Vagina (tissue), 2 donors: ENCODE measurements around the gene SNX11. TPM values are rescaled to one million over a fixed set of nuclear protein-coding genes. Genes with fewer than 3 reads are reported as not detected.

Experiments
- DNase-seq, 2 donors: peaks; one replicate each; pipeline ENCODE4 v3.0.0-alpha.2; 2017; ENCODE audit errors: extremely low spot score in 2 of 2
- H3K27ac ChIP-seq: fragments of 200-600 bp; sonication (generic); one replicate; pipeline ENCODE4 v1.5.1; 2019
- H3K27me3 ChIP-seq: fragments of 200-600 bp; sonication (generic); one replicate; pipeline ENCODE4 v1.5.1; 2019
- H3K36me3 ChIP-seq, 2 donors: fragments of 200-600 bp; sonication (generic); one replicate each; pipeline ENCODE4 v1.5.1; 2017 to 2019
- H3K4me1 ChIP-seq: fragments of 200-600 bp; sonication (generic); one replicate; pipeline ENCODE4 v1.5.1; 2019
- H3K4me3 ChIP-seq, 2 donors: fragments of 200-600 bp; sonication (generic); 1 replicate in 1 of 2; 2 replicates in 1 of 2; pipeline ENCODE4 v1.5.1; 2016 to 2019
- H3K9me3 ChIP-seq: fragments of 200-600 bp; sonication (generic); one replicate; pipeline ENCODE4 v1.5.1; 2019
- POLR2A ChIP-seq, 2 donors: fragments of 450-650 bp; IDR thresholded peaks; one replicate each; pipeline ENCODE4 v1.6.1; 2017; ENCODE audit warnings: antibody characterized with exemption in 2 of 2, mild to moderate bottlenecking in 2 of 2, moderate library complexity in 2 of 2
- POLR2AphosphoS5 ChIP-seq, 2 donors: sonication (generic); formaldehyde crosslinking; IDR thresholded peaks; one replicate each; pipeline ENCODE4 v1.9.0; 2017; ENCODE audit warnings: antibody characterized with exemption in 2 of 2, mild to moderate bottlenecking in 2 of 2, low read depth in 1 of 2; ENCODE audit not compliant: insufficient read depth in 1 of 2
- intact Hi-C: fragments of 100-400 bp; cut with DNase I; formaldehyde crosslinking; loops from one replicate; pipeline ENCODE4 v1.15.1; 2023
- total RNA-seq: library from RNA; depleted of rRNA; stranded (reverse); fragments of >200 nt; gene quantifications from one replicate; pipeline ENCODE4 v1.2.3, GENCODE V29; 2016
- TF ChIP-seq, protein P1 (sequence below), 3 experiments: fragments of 450-650 bp in 2 of 3; fragments of 200-600 bp in 1 of 3; sonication (generic) in 1 of 3; IDR thresholded peaks; one replicate each; pipeline ENCODE4 v1.5.1; 2017 to 2019; ENCODE audit warnings: antibody characterized with exemption in 3 of 3, mild to moderate bottlenecking in 2 of 3, moderate library complexity in 2 of 3

SNX11 gene
- total RNA-seq, 1 donor from 2014 or later, result 15.0 TPM

DNA sequence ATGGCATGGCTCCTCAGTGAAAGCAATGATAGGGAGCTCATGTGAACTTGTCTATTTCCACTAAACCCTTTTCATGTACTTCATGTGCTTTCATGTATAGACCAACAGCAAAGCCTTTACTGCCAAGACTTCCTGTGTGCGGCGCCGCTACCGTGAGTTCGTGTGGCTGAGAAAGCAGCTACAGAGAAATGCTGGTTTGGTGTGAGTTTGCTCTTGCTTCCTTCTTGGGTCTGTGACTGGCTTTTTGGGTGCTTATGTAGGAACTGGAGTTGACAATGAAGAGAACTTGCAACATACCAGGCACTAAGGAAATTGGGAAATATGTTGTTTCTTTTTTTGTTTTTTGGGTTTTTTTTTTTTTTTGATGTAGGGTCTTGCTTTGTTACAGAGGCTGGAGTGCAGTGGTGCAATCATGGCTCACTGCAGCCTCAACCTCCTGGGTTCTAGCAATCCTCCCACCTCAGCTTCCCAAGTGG, 5.7 kb downstream of the SNX11 start:
- Histone ChIP-seq H3K36me3 (peaks cover 0 to 14% of the 10 kb centered on the region in 2 donors), H3K9me3 (no peaks in the 10 kb centered on the region), H3K27me3 (no peaks in the 10 kb centered on the region), H3K4me1 (peaks cover 32% of the 10 kb centered on the region), H3K4me3 (no peak overlapping the region), H3K27ac (no peak overlapping the region)
- DNase-seq, result no peak
- intact Hi-C loops, result no loop called here
- TF ChIP-seq, protein P1, sequence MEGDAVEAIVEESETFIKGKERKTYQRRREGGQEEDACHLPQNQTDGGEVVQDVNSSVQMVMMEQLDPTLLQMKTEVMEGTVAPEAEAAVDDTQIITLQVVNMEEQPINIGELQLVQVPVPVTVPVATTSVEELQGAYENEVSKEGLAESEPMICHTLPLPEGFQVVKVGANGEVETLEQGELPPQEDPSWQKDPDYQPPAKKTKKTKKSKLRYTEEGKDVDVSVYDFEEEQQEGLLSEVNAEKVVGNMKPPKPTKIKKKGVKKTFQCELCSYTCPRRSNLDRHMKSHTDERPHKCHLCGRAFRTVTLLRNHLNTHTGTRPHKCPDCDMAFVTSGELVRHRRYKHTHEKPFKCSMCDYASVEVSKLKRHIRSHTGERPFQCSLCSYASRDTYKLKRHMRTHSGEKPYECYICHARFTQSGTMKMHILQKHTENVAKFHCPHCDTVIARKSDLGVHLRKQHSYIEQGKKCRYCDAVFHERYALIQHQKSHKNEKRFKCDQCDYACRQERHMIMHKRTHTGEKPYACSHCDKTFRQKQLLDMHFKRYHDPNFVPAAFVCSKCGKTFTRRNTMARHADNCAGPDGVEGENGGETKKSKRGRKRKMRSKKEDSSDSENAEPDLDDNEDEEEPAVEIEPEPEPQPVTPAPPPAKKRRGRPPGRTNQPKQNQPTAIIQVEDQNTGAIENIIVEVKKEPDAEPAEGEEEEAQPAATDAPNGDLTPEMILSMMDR (IDR thresholded peaks at IDR 0.05), result no peak
- no peak for TF ChIP-seq POLR2AphosphoS5 (IDR thresholded peaks at IDR 0.05; ENCODE audit: insufficient read depth in 1 of 2, low read depth in 1 of 2)
- no peak for TF ChIP-seq POLR2A (IDR thresholded peaks at IDR 0.05)

DNA sequence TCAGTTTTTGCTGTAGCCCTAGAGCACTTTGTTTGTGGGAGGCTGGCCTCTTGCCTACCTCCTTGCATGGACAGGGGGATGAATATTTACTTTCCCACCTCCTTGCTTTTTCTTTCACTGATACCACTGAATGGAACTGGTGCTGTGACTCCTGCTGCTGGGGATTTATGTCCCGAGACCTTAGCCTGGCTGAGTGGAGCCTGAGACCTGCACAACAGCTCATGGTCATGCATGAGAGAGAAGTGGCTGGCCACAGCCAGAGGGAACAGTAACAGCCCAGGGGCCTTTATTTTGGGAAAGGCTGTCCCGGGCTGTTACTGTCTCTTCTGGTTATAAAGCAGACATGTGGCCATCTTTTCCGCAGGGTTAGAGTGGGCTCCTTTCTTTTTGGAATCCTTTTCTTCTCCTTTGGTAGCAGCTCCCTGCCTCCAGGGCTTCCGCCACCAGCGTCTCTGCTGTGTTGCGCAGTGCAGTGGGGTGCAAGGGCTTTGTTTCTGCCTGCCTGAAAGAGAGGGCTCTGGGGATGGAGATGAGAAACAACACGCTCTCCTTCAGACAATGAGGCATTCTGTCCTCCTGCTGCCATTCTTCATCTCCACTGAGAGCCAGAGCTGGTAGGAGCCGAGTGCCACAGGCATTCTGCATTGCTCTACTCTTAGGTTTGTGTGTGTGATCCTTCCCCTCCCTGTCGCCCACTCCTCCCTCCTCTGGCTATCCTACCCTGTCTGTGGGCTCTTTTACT, 14.5 kb downstream of the SNX11 start:
- Histone ChIP-seq H3K4me1 (no peaks in the 10 kb centered on the region), H3K4me3 (no peak overlapping the region), H3K27ac (no peak overlapping the region), H3K9me3 (no peaks in the 10 kb centered on the region), H3K27me3 (no peaks in the 10 kb centered on the region), H3K36me3 (peaks cover 0 to 48% of the 10 kb centered on the region in 2 donors)
- no peak for DNase-seq
- intact Hi-C loops, result loop anchor here (5.0 kb wide), 1 partner anchor 100 kb away; no protein-coding TSS in a partner anchor
- TF ChIP-seq, protein P1 (IDR thresholded peaks at IDR 0.05), result no peak
- TF ChIP-seq POLR2A (IDR thresholded peaks at IDR 0.05), result no peak
- no peak for TF ChIP-seq POLR2AphosphoS5 (IDR thresholded peaks at IDR 0.05; ENCODE audit: insufficient read depth in 1 of 2, low read depth in 1 of 2)

DNA sequence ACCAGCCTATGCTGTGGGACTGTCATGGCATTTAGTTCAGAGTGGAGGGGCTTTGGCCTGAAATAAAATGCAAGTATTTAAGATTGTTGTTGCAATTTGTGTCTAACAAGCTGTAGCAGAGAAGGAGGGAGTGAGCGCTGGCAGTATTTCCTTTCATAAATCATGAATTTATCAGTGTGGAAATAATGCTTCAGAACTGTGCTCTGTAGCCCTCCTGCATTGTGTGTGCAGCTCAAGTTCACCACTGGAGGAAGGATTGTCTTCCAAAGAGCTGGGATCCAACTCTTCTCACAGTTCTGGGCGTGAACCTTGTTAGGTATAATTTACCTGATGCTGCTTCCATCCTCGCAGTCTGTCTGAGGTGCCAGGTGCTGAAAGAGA, 15.1 kb downstream of the SNX11 start:
- Histone ChIP-seq H3K27ac (no peak overlapping the region), H3K9me3 (no peaks in the 10 kb centered on the region), H3K27me3 (no peaks in the 10 kb centered on the region), H3K4me1 (no peaks in the 10 kb centered on the region), H3K36me3 (peaks cover 0 to 46% of the 10 kb centered on the region in 2 donors), H3K4me3 (no peak overlapping the region)
- no peak for DNase-seq
- TF ChIP-seq POLR2AphosphoS5 (IDR thresholded peaks at IDR 0.05; ENCODE audit: insufficient read depth in 1 of 2, low read depth in 1 of 2), result no peak
- intact Hi-C loops, result loop anchor here (5.0 kb wide), 1 partner anchor 100 kb away; no protein-coding TSS in a partner anchor

DNA sequence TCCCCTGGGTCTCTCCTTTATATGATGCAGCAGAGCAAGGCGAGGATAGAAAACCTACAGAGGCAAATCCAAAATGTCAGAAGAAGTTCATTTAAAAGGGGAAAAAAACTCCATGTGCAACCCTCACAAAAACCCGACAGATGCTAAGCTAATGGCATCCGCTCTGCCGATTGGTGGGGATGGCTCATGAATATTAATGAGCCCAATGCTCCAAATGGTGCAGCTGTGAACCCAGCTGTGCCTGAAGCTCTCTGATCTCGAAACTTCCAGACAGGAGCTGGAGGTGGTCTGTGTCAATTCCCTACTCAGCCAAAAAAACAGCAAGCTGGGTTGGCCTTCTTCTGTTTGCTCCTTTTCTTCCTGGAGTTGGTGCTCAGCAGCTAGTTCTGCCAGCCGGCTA, 15.5 kb downstream of the SNX11 start:
- Histone ChIP-seq H3K36me3 (peaks cover 0 to 41% of the 10 kb centered on the region in 2 donors), H3K27ac (no peak overlapping the region), H3K27me3 (no peaks in the 10 kb centered on the region), H3K4me3 (no peak overlapping the region), H3K9me3 (no peaks in the 10 kb centered on the region), H3K4me1 (no peaks in the 10 kb centered on the region)
- DNase-seq, result no peak
- intact Hi-C loops, result loop anchor here (5.0 kb wide), 1 partner anchor 101 kb away; no protein-coding TSS in a partner anchor
- TF ChIP-seq, protein P1 (IDR thresholded peaks at IDR 0.05), result no peak
- TF ChIP-seq POLR2A (IDR thresholded peaks at IDR 0.05) (no peak), POLR2AphosphoS5 (IDR thresholded peaks at IDR 0.05; ENCODE audit: insufficient read depth in 1 of 2, low read depth in 1 of 2) (no peak)

DNA sequence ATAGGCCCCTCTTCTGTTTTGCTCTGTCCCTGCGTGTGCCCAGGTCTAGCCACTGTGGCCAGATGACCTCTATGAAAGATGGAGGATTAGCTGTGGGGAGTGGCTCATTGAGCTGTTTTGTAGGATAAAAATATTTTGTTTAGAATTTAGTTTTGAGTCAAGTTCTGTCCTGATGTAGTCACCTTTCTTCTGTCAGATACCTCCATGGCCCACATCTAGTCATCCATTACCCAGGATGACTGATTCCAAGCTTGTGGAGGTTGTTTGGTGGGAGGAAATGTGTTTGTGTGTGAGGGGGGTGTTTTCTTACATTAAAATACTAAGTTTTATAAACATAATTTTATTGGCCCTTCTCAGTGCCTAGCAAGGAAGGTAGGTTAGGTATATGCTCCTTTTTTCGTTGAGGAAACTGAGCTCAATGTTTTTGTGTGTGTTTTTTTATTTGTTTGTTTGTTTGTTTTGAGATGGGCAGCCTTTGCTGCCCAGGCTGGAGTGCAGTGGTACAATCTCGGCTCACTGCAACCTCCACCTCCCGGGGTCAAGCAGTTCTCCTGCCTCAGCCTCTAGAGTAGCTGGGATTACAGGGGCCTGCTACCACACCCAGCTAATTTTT, 16.3 kb downstream of the SNX11 start:
- no peaks in the 10 kb centered on the region for H3K4me1 ChIP-seq
- no peak for TF ChIP-seq POLR2A (IDR thresholded peaks at IDR 0.05)
- TF ChIP-seq, protein P1 (IDR thresholded peaks at IDR 0.05), result no peak
- TF ChIP-seq POLR2AphosphoS5 (IDR thresholded peaks at IDR 0.05; ENCODE audit: insufficient read depth in 1 of 2, low read depth in 1 of 2), result no peak
- intact Hi-C loops, result loop anchor here (5.0 kb wide), 1 partner anchor 102 kb away; no protein-coding TSS in a partner anchor
- DNase-seq, result no peak
- H3K9me3 ChIP-seq, result no peaks in the 10 kb centered on the region
- H3K27ac ChIP-seq, result no peak overlapping the region
- H3K4me3 ChIP-seq, result no peak overlapping the region
- peaks cover 0 to 33% of the 10 kb centered on the region in 2 donors for H3K36me3 ChIP-seq
- no peaks in the 10 kb centered on the region for H3K27me3 ChIP-seq
